Stimulated activated CD4-positive, alpha-beta T cell treated with anti-CD3 and anti-CD28 coated beads, Interleukin-2, amount 100 ng/mL, for 48 hours (primary cell): ENCODE results near the gene USP12.
"Not testable (repeated sequence)": the region's sequence is repeated elsewhere in the genome, so short reads cannot be mapped to it uniquely, and the experiment has no call there.

Experiments used
- DNase-seq, 2 donors: peaks; one replicate each; pipeline ENCODE4 v3.0.0-alpha.2; 2020

Gene USP12, protein sequence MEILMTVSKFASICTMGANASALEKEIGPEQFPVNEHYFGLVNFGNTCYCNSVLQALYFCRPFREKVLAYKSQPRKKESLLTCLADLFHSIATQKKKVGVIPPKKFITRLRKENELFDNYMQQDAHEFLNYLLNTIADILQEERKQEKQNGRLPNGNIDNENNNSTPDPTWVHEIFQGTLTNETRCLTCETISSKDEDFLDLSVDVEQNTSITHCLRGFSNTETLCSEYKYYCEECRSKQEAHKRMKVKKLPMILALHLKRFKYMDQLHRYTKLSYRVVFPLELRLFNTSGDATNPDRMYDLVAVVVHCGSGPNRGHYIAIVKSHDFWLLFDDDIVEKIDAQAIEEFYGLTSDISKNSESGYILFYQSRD

DNA sequence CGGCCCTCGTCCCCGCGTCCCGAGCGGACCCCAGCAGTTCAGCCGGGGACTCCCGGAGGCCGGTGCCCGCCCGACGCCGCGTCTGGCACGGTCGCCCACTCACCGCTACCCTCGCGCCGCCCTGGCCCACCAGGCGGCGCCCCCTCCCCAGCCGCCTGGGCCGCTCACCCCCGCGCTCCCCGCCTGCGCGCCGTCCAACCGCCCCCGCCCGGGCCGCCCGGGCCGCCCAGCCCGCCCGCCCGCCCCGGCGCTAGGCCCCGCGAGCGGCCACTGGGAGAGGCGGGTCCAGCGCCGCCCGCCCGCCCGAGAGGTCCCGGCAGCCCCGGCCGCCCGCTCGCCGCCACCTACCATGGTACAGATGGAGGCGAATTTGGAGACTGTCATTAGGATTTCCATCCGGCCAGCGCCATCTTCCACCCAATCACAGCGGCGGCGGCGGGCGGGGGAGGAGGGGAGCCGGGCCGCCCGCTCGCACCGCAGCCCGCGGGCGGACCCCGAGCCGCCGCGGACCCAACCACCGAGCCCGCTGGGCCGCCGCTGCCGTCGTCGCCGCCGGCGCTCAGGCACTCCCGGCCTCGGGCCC, at the start of gene USP12:
Gene USP12 (minus strand): TSS at position 568 of the 583 bp plus-strand sequence. CDS start 172 bp downstream, at position 396.
- peak; percentile 21 to 26 for DNase-seq

DNA sequence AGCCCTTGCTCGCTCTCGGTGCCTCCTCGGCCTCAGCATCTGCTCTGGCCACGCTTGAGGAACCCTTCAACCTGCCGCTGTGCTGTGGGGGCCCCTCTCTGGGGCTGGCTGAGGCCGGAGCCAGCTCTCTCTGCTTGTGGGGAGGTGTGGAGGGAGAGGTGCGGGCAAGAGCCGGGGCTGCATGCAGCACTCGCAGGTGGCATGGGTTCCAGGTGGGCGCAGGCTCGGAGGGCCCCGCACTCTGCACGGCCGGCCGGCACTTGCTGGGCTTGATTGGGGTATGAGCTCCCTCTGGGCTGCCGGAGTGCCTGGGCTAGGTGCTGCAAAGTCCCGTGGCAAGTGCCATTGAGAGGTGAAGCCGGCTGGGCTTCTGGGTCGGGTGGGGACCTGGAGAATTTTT, 48.0 kb upstream of the USP12 start:
- no peak for DNase-seq

DNA sequence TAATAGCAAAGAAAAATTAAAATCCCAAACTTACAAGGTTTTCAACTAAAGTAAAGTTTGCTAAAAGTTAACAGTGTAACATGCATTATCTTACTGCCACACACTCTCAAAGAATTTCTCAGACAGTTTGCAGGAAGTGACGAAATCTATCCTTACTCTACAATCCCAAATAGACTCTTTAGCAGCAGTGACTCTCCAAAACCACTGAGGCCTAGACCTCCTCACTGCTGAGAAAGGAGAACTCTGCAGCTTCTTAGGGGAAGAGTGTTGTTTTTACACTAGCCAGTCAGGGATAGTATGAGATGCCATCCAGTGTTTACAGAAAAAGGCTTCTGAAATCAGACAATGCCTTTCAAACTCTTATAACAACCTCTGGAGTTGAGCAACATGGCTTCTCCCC, 47.2 kb upstream of the USP12 start:
- not testable (repeated sequence) for DNase-seq

DNA sequence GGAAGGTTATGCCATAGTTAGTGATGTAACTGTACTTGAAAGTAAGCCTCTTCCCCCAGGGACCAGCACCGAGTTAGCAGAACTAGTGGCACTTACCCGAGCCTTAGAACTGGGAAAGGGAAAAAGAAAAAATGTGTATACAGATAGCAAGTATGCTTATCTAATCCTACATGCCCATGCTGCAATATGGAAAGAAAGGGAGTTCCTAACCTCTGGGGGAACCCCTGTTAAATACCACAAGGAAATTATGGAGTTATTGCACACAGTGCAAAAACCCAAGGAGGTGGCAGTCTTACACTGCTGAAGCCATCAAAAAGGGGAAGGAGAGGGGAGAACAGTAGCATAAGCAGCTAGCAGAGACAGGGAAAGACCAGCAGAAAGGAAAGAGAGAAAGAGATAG, 46.2 kb upstream of the USP12 start:
- not testable (repeated sequence) for DNase-seq

DNA sequence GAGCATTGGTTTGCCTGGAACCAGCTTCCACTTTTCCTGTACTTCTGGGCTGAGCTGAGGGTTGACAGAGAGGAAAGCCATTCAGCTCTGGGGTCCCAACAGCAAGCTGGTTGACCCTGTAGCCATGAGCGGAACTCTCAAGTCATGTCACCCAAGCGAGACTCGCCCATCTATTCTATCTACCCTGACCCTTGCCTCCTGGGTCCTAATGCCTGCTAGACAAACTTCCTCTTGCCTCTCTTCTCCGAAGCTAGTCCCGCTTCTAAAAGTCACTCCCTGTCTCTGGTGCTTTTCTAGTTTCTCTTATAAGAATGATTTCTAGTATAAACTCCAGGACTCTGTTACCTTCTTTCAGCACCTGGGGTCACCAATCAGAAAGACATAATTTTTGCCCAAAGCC, 41.8 kb upstream of the USP12 start:
- not testable (repeated sequence) for DNase-seq

DNA sequence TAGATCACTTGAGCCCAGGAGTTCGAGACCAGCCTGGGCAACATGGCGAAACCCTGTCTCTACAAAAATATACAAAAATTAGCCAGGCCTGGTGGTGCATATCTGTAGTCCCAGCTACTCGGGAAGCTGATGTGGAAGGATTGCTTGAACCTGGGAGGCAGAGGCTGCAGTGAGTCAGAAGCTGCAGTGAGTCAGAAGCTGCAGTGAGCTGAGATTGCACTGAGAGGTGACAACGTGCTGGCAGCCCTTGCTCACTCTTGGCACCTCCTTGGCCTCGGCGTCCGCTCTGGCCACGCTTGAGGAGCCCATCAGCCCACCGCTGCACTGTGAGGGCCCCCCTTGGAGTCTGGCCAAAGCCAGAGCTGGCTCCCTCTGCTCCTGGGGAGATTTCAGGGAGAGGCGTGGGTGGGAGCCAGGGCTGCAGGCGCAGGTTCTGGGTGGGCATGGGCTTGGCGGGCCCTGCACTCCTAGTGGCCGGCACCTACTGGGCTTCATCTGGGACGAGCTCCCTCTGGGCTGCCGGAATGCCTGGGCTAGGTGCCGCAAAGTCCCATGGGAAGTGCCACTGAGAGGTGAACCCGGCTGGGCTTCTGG, 40.3 kb upstream of the USP12 start:
- DNase-seq, result no peak

DNA sequence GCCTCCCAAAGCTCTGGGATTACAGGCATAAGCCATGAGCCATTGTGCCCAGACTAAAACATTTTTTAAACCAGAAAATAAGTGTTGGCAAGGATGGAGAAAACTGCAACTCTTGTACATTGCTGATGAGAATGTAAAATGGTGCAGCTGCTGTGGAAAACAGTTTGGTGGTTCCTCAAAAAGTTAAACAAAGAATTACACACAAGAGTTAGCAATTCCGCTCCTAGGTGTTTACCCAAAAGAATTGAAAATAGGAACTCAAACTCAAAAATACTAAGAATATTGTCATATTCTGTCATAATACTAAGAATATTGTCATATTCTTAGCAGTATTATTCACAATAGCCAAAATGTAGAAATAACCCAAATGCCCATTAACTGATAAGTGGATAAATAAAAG, 39.7 kb upstream of the USP12 start:
- DNase-seq, result no peak

DNA sequence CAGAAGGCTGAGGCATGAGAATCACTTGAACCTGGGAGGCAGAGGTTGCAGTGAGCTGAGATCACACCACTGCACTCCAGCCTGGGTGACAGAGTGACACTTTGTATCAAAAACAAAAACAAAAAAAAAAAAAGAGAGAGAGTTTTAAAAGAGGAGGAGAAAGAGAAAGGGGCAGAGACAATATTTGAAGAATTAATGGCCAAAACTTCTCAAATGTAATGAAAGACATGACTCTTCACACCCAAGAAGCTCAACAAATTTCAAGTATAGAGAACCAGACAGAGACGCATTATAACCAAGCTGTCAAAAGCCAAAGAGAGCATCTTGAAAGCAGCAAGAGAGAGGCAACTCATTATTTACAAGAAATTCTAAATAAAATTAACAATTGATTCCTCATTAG, 36.9 kb upstream of the USP12 start:
- DNase-seq, result no peak

DNA sequence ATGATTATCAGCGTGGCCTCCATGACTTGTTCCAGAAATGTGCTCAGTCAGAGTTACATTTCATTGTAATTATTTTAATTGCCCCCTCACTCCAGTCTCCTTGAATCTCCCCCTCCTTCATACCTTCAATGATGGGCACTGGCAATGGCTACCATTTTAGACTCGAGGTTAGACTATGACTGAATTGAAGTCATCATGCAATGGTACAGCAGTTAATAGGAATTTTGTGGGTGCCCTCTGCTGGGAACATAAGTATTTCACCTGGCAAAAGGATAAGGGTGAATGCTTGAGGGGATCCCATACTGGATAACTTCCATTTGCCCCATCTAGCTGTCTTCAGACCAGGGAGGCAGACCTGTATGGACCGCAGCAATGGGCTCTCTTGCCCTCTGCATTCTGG, 32.2 kb upstream of the USP12 start:
- no peak for DNase-seq

DNA sequence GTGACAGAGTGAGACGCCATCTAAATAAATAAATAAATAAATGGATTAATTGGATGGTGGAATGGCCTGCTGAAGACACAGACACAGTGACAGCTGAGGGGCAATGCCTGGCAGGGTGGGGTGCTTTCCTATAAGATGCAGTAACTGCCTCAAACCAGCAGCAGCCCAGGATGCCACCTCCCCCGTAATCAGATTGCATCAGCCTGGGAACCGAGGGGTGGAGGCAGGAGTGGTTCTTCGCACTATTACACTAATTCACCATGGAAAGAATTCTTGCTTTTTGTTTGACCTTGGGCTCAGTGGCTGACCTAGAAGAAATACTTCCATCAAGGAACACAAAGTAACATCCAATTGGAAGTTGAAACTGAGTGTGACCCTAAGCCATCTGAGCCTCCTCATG, 31.6 kb upstream of the USP12 start:
- no peak for DNase-seq

DNA sequence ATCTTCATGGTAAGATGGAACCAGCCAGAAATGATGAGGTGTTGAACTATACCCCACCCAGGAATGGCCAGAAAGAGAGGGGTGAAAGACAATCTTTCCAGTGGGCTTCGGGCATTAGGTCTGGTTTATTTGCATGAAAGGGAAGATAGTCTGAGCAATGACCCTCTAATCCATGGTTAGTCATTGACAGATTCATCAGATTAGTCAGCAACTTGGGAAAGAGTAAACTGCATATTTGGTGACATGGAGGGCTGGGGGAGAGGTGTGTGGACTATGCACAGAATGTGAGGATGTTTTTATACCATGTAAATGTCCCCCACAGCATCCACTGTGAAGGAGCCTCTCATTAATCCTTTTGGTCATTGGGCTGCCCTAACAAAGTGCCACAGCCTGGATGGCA, 30.1 kb upstream of the USP12 start:
- no peak for DNase-seq

DNA sequence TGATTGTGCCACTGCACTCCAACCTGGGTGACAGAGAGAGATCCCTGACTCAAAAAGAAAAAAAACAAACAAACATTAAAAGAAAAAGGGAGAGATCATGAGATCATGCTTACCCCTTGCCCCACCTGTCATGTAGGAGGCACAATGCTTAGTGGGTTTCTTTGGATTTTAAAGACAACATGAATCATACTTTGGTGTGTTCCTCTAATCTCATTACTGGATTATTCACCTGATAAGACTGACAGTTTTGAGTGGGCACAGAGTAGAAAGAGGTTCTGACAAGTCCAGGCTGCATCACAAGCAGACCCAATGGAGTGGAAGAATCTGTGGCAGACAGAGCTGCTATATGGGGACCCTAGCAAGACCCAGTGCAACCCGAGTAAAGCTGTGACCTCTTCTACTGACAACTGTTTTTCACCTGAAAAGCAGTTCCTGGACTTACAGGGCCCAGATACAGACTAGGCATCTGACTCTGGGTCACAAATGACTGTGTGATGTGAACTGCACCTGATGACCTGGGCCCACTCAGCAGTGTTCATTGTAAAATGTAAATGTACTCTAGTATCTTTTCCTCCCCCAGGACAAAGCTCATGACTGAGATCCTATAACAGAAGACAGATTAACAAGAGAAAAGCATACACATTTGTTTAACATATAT, 28.9 kb upstream of the USP12 start:
- no peak for DNase-seq

DNA sequence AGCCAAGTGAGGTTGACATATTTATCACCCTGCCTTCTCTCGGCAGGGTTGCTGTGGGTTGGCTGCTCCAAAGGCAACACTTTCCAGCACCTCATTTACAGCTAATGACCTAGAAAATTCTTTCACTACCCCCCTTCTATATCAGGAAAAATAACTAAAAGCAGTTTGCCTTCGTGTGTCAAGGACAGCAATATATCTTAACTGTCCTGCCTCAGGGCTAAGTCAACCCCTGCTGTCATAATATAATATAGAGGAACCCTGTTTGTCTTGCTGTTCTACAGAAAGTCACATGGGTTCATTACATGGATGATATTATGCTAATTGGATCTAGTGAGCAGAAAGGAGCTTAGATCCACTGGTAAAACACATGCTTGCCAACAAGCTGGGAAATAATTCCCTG, 28.1 kb upstream of the USP12 start:
- no peak for DNase-seq

DNA sequence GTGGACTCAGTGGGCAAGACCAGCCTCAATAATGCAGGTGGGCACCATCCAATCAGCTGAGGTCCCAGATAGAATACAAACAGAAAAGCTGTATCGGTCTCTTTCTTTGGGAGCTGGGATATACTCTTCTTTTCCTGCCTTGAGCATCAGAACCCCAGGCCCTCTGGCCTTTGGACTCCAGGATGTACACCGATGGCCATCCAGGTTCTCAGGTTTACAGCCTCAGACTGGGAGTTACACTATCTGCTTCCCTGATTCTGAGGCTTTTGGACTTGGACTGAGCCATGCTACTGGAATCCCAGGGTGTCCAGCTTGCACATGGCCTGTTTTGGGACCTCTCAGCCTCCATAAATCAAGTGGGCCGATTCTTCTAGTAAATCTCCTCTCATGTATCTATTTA, 27.6 kb upstream of the USP12 start:
- DNase-seq, result no peak

DNA sequence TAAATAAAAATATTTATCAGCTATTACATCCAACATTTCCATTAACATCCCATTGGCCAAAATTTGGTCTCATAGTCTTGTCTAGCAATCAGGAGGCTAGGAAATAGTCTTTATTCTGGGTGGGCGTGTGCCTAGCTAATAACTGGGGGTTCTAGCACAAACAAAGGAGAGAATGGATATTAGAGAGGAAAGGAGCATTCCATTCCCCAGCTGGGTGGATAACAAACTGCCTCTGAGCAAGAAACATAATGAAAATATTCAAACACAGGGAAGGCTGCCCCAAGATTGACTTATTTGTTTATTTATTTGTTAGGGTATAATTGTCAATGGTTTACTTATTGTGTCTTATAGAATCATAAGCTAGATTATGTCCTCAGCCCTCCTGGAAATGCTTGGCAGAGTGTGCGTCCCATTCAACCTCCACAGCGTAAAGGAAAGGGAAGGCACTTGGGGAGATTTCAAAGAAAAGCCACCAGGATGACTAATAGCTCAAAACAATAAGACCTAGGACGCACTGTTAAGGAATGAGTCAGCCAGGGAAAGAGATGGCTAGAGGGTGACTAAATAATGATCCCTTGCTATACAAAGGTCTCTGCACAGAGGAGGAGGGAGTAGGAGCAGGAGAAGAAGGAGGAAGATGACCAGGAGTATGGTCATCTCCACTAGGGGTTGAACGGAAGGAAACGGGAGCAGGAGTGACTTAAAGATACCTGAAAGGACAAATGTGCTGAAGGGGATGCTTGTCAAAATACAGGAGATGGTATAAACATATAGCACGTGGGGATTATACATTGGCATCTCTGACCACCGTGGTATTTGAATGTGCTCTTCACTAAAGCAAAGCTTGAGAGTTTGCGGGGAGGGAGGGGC, 23.5 kb upstream of the USP12 start:
- no peak for DNase-seq

DNA sequence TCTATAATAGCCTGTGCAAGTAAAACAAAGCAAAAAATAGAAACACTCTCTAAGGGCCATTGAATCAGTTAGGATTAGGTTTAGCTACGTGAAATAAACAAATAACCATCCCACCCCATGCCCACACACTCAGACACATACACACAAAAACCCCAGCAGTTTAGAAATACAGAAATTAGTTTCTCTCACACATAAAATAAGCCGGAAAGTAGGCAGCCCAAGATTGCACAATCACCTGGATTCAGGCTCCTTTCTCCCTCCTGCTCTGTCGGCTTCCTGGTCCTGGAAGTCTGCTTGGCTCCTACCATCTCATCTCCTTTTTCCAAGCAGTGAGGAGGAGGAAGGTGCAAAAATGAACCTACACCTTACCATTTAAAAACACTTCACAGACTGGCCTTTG, 22.6 kb upstream of the USP12 start:
- no peak for DNase-seq

DNA sequence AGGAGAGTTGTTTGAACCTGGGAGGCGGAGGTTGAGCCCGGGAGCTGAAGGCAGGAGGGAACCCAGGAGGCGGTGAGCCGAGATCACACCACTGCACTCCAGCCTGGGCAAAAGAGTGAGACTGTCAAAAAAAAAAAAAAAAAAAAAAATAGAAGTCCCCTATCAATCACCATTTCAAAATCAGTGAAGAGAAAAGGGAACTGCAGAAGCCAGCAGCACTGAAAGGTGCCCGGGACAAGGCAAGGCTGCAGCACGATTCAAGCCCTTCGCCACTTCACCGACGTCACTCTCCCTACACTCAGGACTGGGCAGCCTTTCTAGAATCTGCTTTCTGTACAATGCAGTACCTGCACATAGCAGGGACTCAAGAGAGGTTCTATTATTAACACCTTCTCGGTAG, 21.9 kb upstream of the USP12 start:
- DNase-seq, result no peak

DNA sequence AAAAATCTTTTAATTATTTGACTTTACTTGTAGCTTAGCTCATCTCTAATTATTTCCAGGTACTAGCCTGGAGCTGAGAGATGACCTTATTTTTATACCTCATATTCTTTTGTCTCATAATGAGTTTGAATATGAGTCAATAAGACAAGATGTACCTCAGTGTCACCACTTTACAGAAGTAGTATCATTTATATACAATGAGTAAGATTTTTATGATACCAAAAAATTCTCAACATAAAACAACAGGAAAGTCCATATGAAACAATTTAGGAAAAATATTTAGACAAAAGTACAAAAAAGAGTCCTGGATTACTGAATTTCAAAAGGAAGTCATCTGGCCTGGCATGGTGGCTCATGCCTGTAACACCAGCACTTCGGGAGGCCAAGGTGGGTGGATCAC, 21.4 kb upstream of the USP12 start:
- DNase-seq, result no peak

DNA sequence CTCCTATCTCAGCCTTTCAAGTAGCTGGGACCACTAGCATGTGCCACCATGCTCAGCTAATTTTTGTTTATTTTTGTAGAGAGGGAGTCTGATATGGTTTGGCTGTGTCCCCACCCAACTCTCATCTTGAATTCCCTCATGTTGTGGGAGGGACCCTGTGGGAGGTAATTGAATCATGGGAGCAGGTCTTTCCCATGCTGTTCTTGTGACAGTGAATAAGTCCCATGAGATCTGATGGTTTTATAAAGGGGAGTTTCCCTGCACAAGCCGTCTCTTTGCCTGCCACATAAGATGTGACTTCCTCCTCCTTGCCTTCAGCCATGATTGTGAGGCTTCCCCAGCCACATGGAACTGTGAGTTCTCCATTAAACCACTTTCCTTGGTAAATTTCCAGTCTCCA, 20.8 kb upstream of the USP12 start:
- DNase-seq, result not testable (repeated sequence)

DNA sequence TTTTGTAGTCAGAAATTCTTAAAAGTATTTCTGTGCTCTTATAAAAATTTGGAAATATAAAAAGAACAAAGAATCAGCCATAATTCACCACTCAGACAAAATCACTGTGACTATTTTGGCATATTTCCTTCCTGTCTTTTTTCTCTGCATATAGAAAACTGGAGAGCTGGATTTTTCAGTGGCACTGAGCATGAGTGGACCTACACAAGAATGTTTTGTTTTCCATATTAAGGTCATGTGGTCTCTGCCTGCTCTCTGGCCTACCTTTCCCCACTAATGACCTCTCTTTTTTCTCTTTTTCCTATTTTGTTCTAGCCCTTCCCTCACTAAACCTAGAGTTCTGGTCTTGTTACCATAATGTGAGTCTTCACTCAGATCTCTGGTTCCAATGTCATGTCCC, 17.6 kb upstream of the USP12 start:
- no peak for DNase-seq

DNA sequence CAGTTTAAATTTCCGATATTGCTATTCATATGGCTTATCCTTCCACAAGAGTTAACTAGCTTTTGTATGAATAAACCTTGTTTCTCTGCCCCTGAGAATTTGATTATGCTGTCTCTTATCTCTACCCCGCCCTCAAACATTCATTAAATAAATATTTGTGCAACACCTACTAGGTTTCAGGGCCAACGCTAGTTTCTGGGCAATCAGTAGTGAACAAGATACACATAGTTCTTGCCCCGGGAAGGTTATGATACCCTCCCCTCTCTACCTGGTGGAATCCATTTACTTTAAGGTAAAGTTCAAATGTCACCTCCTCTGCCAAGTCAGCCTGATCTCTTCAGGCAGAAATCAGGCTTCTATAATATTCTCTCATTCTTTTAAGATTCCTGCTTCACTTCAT, 16.6 kb upstream of the USP12 start:
- no peak for DNase-seq

DNA sequence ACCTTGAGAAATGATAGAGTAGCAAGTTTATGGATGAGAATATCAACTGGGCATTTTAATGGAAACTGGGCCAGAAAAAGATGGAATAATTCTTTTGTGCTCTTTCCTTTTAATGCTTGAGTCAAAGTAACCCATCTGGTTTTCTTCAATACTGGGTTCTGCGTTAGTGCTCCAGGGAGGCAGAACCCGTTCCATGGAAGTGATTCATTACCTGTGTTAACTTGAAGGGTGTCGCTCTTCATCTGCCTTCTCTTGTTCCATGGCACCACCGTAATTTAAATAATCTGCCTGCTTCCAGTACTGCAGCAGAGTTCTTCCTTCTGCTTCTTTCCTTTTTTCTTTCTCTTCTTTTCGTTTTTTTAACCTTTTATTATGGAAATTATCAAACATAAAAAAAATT, 14.7 kb upstream of the USP12 start:
- no peak for DNase-seq

DNA sequence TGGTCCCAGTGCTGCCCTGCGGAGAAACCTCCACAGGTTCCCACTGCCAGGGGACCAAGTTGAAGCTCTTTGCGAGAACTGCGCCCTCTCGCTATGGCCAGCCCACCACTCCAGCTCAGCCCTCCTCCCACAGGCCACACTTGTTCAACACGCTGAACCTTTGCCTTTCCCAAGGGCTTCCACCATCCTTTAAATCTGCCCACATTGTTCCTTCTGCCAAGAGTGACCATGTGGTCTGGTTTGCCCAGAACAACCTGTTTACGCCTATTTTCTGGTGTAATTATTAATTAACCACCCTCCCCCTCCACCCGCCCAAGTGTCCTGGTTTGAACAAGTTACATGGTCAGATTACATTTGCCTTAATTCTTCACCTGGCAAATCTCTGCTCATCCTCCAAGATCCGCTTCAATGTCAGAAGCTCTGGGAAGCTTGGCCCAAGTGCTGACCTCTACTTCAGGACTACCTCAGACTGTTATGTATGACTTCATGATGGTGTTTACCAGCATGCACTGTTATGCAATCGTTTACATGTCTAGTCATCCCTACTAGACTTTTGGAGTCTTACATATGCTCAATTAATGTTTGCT, 12.0 kb upstream of the USP12 start:
- DNase-seq, result no peak
